Activated T-cell treated with anti-CD3 and anti-CD28 coated beads, Interleukin-2, amount 50 U/mL, for 72 hours (primary cell): ENCODE measurements around the gene C1orf74. TPM values are rescaled to one million over a fixed set of nuclear protein-coding genes. Genes with fewer than 3 reads are reported as not detected.

Experiments used
- ATAC-seq, 2 donors: fragments of 150-1000 bp; cut with Tn5 transposase; replicated peaks in 1 of 2; 2 replicates each; pipeline ENCODE4 v1.10.0; 2021; ENCODE audit warnings: moderate library complexity in 2 of 2, mild to moderate bottlenecking in 1 of 2
- DNase-seq, 2 donors: peaks; one replicate each; pipeline ENCODE4 v3.0.0; 2021 to 2022; ENCODE audit warnings: mixed read lengths in 1 of 2
- H3K27ac Mint-ChIP-seq: one replicate; pipeline ENCODE4 v1.8.0; 2022; ENCODE audit warnings: mild to moderate bottlenecking, moderate library complexity, mixed read lengths
- H3K27me3 Mint-ChIP-seq: one replicate; pipeline ENCODE4 v1.8.0; 2022; ENCODE audit warnings: low read depth, mixed read lengths
- H3K36me3 Mint-ChIP-seq, 2 donors: one replicate each; pipeline ENCODE4 v1.8.0; 2022; ENCODE audit warnings: mixed read lengths in 2 of 2, mild to moderate bottlenecking in 1 of 2; ENCODE audit not compliant: insufficient read depth in 2 of 2
- H3K4me1 Mint-ChIP-seq: one replicate; pipeline ENCODE4 v1.8.0; 2022; ENCODE audit warnings: low read depth, mixed read lengths
- H3K4me3 Mint-ChIP-seq, 2 donors: one replicate each; pipeline ENCODE4 v1.8.0; 2022; ENCODE audit warnings: mild to moderate bottlenecking in 2 of 2, mixed read lengths in 2 of 2, moderate library complexity in 2 of 2
- H3K9me3 Mint-ChIP-seq, 2 donors: one replicate each; pipeline ENCODE4 v1.8.0; 2022; ENCODE audit warnings: mixed read lengths in 2 of 2
- total RNA-seq, 2 donors: library from RNA; stranded (reverse); gene quantifications; one replicate each; pipeline ENCODE4 v1.2.3, GENCODE V29; 2022

Gene C1orf74
- total RNA-seq, 2 donors from 2014 or later: 2.8 to 3.3 TPM

GRCh38 chr1:209742409-209743144 lies 41.8 kb downstream of the C1orf74 start:
- no peaks in the 10 kb centered on the region for H3K36me3 Mint-ChIP-seq
- no peaks in the 10 kb centered on the region for H3K9me3 Mint-ChIP-seq
- ATAC-seq: no peak
- H3K27me3 Mint-ChIP-seq: no peaks in the 10 kb centered on the region
- no peak overlapping the region for H3K27ac Mint-ChIP-seq
- H3K4me1 Mint-ChIP-seq: peaks cover 47% of the 10 kb centered on the region
- no peak for DNase-seq
- H3K4me3 Mint-ChIP-seq: peak overlapping the region in 1 of 2 donors; percentile 4

GRCh38 chr1:209741889-209742288 lies 42.5 kb downstream of the C1orf74 start:
- H3K4me3 Mint-ChIP-seq: peak overlapping the region in 1 of 2 donors; percentile 10
- H3K36me3 Mint-ChIP-seq: no peaks in the 10 kb centered on the region
- no peaks in the 10 kb centered on the region for H3K9me3 Mint-ChIP-seq
- no peak for ATAC-seq
- H3K27me3 Mint-ChIP-seq: no peaks in the 10 kb centered on the region
- peaks cover 46% of the 10 kb centered on the region for H3K4me1 Mint-ChIP-seq
- DNase-seq: no peak
- no peak overlapping the region for H3K27ac Mint-ChIP-seq

GRCh38 chr1:209741193-209741592 lies 43.2 kb downstream of the C1orf74 start:
- Mint-ChIP-seq H3K4me3 (no peak overlapping the region), H3K27ac (no peak overlapping the region), H3K9me3 (no peaks in the 10 kb centered on the region), H3K36me3 (no peaks in the 10 kb centered on the region), H3K4me1 (peaks cover 46% of the 10 kb centered on the region), H3K27me3 (no peaks in the 10 kb centered on the region)
- ATAC-seq (no peak), DNase-seq (no peak)

- H3K27me3 Mint-ChIP-seq: no peaks in the 10 kb centered on the region
- H3K27ac Mint-ChIP-seq: no peak overlapping the region
- H3K9me3 Mint-ChIP-seq: no peaks in the 10 kb centered on the region
- H3K4me1 Mint-ChIP-seq: peaks cover 63% of the 10 kb centered on the region
- DNase-seq: no peak
- no peak overlapping the region for H3K4me3 Mint-ChIP-seq
- no peak for ATAC-seq
- no peaks in the 10 kb centered on the region for H3K36me3 Mint-ChIP-seq
Observed at GRCh38 chr1:209738270-209738669, 46.1 kb downstream of the C1orf74 start.

DNA sequence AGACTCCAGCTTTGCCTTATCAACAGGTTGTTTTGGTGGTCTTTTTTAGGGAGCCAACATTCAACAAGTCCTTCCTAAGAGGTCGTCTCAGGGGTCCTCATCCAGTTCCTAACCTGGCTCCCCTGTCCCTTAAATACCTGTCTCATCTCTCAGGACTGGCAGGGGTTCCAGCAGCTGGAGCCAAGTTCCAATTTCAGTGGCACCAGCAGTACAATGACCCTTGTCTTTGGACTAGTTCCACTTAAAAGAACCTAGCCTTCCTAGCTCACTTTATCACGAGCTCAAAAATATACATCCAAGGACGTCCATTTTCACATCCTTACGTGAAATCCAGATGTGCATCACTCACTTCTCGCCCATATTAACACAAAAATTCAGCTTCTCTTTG lies 47.2 kb downstream of the C1orf74 start:
- peak overlapping the region in 1 of 2 donors; percentile 9 for H3K4me3 Mint-ChIP-seq
- ATAC-seq: no peak
- peak overlapping the region; percentile 74 for H3K27ac Mint-ChIP-seq
- no peak for DNase-seq
- no peaks in the 10 kb centered on the region for H3K27me3 Mint-ChIP-seq
- peaks cover 58% of the 10 kb centered on the region for H3K4me1 Mint-ChIP-seq
- H3K9me3 Mint-ChIP-seq: no peaks in the 10 kb centered on the region
- H3K36me3 Mint-ChIP-seq: no peaks in the 10 kb centered on the region

DNA sequence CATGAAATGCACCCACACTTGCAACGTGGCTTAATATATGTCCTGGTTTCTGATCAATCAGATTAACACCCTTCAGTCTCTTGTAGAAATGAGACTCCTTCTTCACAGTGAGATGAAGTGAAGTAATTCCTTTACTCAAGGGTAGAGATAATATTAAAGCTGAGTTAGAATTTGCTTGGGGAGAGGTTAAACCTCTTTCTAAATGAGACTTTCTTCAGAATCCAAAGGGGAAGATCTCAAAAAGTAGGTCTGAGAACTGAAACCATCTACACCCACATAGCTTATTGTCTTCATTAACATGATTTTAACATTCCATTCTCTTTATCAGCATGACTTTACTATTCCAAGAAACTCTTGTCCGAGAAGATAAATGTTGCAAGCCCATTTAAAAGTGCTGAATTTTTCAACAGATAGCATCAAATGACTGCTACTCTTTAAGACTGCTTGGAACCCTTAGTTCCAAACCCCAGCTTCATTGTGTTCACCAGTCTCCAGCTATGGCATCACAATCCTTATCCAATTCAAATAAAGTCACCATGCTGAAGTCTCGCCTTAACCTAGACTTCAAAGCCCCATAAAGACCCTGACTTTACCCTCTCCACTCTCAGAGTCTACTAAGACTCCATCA lies 47.8 kb downstream of the C1orf74 start:
- DNase-seq (no peak), ATAC-seq (peak; percentile 64 to 77)
- H3K27me3 Mint-ChIP-seq: no peaks in the 10 kb centered on the region
- peak overlapping the region; percentile 74 for H3K27ac Mint-ChIP-seq
- H3K4me3 Mint-ChIP-seq: peak overlapping the region in 1 of 2 donors; percentile 49
- H3K36me3 Mint-ChIP-seq: no peaks in the 10 kb centered on the region
- H3K9me3 Mint-ChIP-seq: no peaks in the 10 kb centered on the region
- H3K4me1 Mint-ChIP-seq: peaks cover 53% of the 10 kb centered on the region

- ATAC-seq (peak in 1 of 2 donors; percentile 14), DNase-seq (no peak)
- Mint-ChIP-seq H3K36me3 (peaks cover 5% of the 10 kb centered on the region in 2 donors), H3K4me3 (peak overlapping the region; percentile 6 to 10), H3K27ac (peak overlapping the region; percentile 8), H3K27me3 (no peaks in the 10 kb centered on the region), H3K4me1 (peaks cover 45% of the 10 kb centered on the region), H3K9me3 (peaks cover 0 to 5% of the 10 kb centered on the region in 2 donors)
Observed at GRCh38 chr1:209733409-209734192, 50.8 kb downstream of the C1orf74 start.

DNA sequence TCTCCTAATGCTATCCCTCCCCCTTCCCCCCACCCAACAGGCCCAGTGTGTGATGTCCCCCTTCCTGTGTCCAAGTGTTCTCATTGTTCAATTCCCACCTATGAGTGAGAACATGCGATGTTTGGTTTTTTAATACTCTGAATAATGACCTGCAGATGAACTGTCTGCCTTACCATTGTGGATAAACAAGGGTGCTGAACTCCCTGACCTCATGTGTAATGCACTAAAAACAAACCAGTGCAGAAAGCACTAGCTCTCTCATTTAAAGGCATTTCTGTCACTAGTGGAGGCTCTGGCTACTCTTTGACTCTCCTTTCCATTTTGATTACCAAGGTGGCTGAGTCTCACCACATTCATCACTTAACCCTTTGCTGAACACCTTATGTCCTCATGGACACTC lies 51.6 kb downstream of the C1orf74 start:
- Mint-ChIP-seq H3K4me1 (peaks cover 48% of the 10 kb centered on the region), H3K4me3 (no peak overlapping the region), H3K27me3 (no peaks in the 10 kb centered on the region), H3K36me3 (peaks cover 5% of the 10 kb centered on the region in 2 donors), H3K9me3 (peaks cover 0 to 5% of the 10 kb centered on the region in 2 donors), H3K27ac (no peak overlapping the region)
- DNase-seq (no peak), ATAC-seq (no peak)

DNA sequence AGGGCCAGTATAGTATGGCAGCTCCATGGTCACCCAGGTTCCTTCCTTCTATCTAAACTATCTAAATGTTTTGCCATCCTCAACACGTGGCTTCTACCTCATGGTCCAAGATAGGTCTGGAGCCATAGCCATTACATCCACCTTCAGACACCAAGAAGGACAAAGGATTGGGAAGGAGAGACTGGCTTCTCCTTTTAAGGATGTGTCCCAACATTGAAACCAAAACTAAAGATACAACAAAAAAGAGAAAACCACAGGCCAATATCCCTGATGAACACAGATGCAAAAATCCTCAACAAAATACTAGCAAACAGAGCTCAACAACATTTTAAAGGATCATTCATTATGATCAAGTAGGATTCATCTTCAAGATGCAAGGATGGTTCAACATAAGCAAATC lies 54.9 kb downstream of the C1orf74 start:
- Mint-ChIP-seq H3K36me3 (peaks cover 5 to 6% of the 10 kb centered on the region in 2 donors), H3K27me3 (no peaks in the 10 kb centered on the region), H3K4me3 (no peak overlapping the region), H3K4me1 (peaks cover 49% of the 10 kb centered on the region), H3K27ac (no peak overlapping the region), H3K9me3 (peaks cover 2 to 5% of the 10 kb centered on the region in 2 donors)
- no peak for DNase-seq
- ATAC-seq: no peak

Other genes with a start within 250 kb of the C1orf74 start
- gene CAMK1G, start 200.8 kb downstream of the C1orf74 start, total RNA-seq: under 1 TPM; 0.43 to 0.63 TPM
- gene LAMB3, start 132.1 kb downstream of the C1orf74 start, total RNA-seq: 10 to 100 TPM in 1 of 2 donors, 1 to 10 TPM in 1; 5.9 to 26.0 TPM
- 10 to 100 TPM in 1 of 2 donors, 1 to 10 TPM in 1; 9.6 to 25.9 TPM for gene G0S2, start 109.1 kb downstream of the C1orf74 start, total RNA-seq
- gene HSD11B1, start 79.7 kb downstream of the C1orf74 start, total RNA-seq: 1 to 10 TPM; 2.1 to 3.1 TPM
- gene TRAF3IP3, start 28.5 kb downstream of the C1orf74 start, total RNA-seq: 100 to 1,000 TPM; 127 to 157 TPM
- 1 to 10 TPM in 1 of 2 donors, under 1 TPM in 1; 0.49 to 2.3 TPM for gene IRF6, start 21.6 kb upstream of the C1orf74 start, total RNA-seq
- gene UTP25, start 43.4 kb upstream of the C1orf74 start, total RNA-seq: 10 to 100 TPM; 11.5 to 11.9 TPM
- not detected for gene SYT14, start 153.7 kb upstream of the C1orf74 start, total RNA-seq